ENCODE data around the gene CDK9. TPM values are rescaled to one million over a fixed set of nuclear protein-coding genes. Genes with fewer than 3 reads are reported as not detected.
A peak's percentile ranks its signal among the peaks of the same experiment; 100 is the strongest.
"Not testable (repeated sequence)": the region's sequence is repeated elsewhere in the genome, so short reads cannot be mapped to it uniquely, and the experiment has no call there.

Gene CDK9
- total RNA-seq, 1 donor from 2014 or later = 55.5 TPM

GRCh38 chr9:127817881-127818434, 32.1 kb downstream of the CDK9 start:
- no peak for DNase-seq (ENCODE audit: low spot score)

GRCh38 chr9:127818574-127818973, 32.7 kb downstream of the CDK9 start:
- DNase-seq (ENCODE audit: low spot score) (no peak), ATAC-seq (no peak)

More at GRCh38 chr9:127817881-127818434, 32.1 kb downstream of the CDK9 start:
- ATAC-seq = peak; percentile 37

- DNase-seq (ENCODE audit: low spot score) (no peak), ATAC-seq (no peak)
These were observed 36.3 kb downstream of the CDK9 start for GRCh38 chr9:127822108-127822507.

GRCh38 chr9:127825319-127826051, 39.7 kb downstream of the CDK9 start:
- peak; percentile 84 for DNase-seq (ENCODE audit: low spot score)
- ATAC-seq = peak; percentile 77

GRCh38 chr9:127826253-127826913, 40.5 kb downstream of the CDK9 start:
- no peak for ATAC-seq
- no peak for DNase-seq (ENCODE audit: low spot score)

GRCh38 chr9:127828262-127829031, 42.6 kb downstream of the CDK9 start:
- ATAC-seq (peak; percentile 76), DNase-seq (ENCODE audit: low spot score) (peak; percentile 81)

- ATAC-seq = no peak
- no peak for DNase-seq (ENCODE audit: low spot score)
These were observed 43.5 kb downstream of the CDK9 start for GRCh38 chr9:127829205-127829906.

GRCh38 chr9:127832248-127832647, 46.4 kb downstream of the CDK9 start:
- ATAC-seq (no peak), DNase-seq (ENCODE audit: low spot score) (no peak)

- DNase-seq (ENCODE audit: low spot score) (no peak), ATAC-seq (no peak)
These were observed 47.7 kb downstream of the CDK9 start for GRCh38 chr9:127833555-127833954.

GRCh38 chr9:127835991-127836516, 50.2 kb downstream of the CDK9 start:
- no peak for DNase-seq (ENCODE audit: low spot score)
- ATAC-seq = no peak

GRCh38 chr9:127836561-127836960, 50.7 kb downstream of the CDK9 start:
- not testable (repeated sequence) for DNase-seq (ENCODE audit: low spot score); ATAC-seq

GRCh38 chr9:127837346-127837745, 51.5 kb downstream of the CDK9 start:
- ATAC-seq (no peak), DNase-seq (ENCODE audit: low spot score) (no peak)

GRCh38 chr9:127838375-127839078, 52.7 kb downstream of the CDK9 start:
- DNase-seq (ENCODE audit: low spot score) (peak; percentile 72), ATAC-seq (peak; percentile 87)

Other genes with a start within 250 kb of the CDK9 start
- 3.8 TPM for gene STXBP1, start 173.8 kb upstream of the CDK9 start, total RNA-seq
- not detected for gene CFAP157, start 79.0 kb upstream of the CDK9 start, total RNA-seq
- 10.8 TPM for gene PTRH1, start 70.4 kb upstream of the CDK9 start, total RNA-seq
- gene TTC16, start 70.0 kb upstream of the CDK9 start, total RNA-seq = not detected
- gene TOR2A, start 50.7 kb upstream of the CDK9 start, total RNA-seq = 7.4 TPM
- 3.4 TPM for gene SH2D3C, start 7.4 kb upstream of the CDK9 start, total RNA-seq
- 82.9 TPM for gene FPGS, start 16.8 kb downstream of the CDK9 start, total RNA-seq
- 34.1 TPM for gene ENG, start 68.6 kb downstream of the CDK9 start, total RNA-seq
- gene AK1, start 91.6 kb downstream of the CDK9 start, total RNA-seq = 42.6 TPM
- 35.2 TPM for gene ST6GALNAC6, start 113.6 kb downstream of the CDK9 start, total RNA-seq
- gene ST6GALNAC4, start 131.0 kb downstream of the CDK9 start, total RNA-seq = 5.9 TPM
- 0.40 TPM for gene PIP5KL1, start 144.7 kb downstream of the CDK9 start, total RNA-seq
- gene DPM2, start 151.8 kb downstream of the CDK9 start, total RNA-seq = 12.4 TPM
- gene EEIG1, start 195.0 kb downstream of the CDK9 start, total RNA-seq = 42.5 TPM